Thymus (tissue), 11 donors: Measurements from ENCODE around the gene CEP128. TPM values are rescaled to one million over a fixed set of nuclear protein-coding genes. Genes with fewer than 3 reads are reported as not detected.

Experiments
- DNase-seq, 9 donors: peaks; one replicate each; pipeline ENCODE4 v3.0.0-alpha.2; 2013; ENCODE audit warnings: low spot score in 9 of 9, low read depth in 6 of 9, missing footprints in 1 of 9
- H3K27ac ChIP-seq, 2 donors: one replicate each; pipeline ENCODE4 v1.5.1; 2013; ENCODE audit warnings: control low read depth in 1 of 2, low read depth in 1 of 2, low read length in 1 of 2, mild to moderate bottlenecking in 1 of 2, moderate library complexity in 1 of 2
- H3K27me3 ChIP-seq, 2 donors: one replicate each; pipeline ENCODE4 v1.5.1; 2013; ENCODE audit warnings: low read length in 1 of 2; ENCODE audit not compliant: control insufficient read depth in 2 of 2, insufficient read depth in 1 of 2
- H3K36me3 ChIP-seq, 2 donors: one replicate each; pipeline ENCODE4 v1.5.1; 2013; ENCODE audit warnings: low read length in 1 of 2, mild to moderate bottlenecking in 1 of 2, moderate library complexity in 1 of 2; ENCODE audit not compliant: control insufficient read depth in 2 of 2, insufficient read depth in 2 of 2
- H3K4me1 ChIP-seq, 2 donors: one replicate each; pipeline ENCODE4 v1.5.1; 2013; ENCODE audit warnings: low read length in 2 of 2; ENCODE audit not compliant: control insufficient read depth in 2 of 2, insufficient read depth in 2 of 2
- H3K4me3 ChIP-seq, 2 donors: one replicate each; pipeline ENCODE4 v1.5.1; 2013; ENCODE audit warnings: low read length in 2 of 2, control low read depth in 1 of 2, mild to moderate bottlenecking in 1 of 2
- H3K9me3 ChIP-seq, 2 donors: one replicate each; pipeline ENCODE4 v1.5.1; 2013; ENCODE audit warnings: low read length in 1 of 2, mild to moderate bottlenecking in 1 of 2; ENCODE audit not compliant: control insufficient read depth in 2 of 2, insufficient read depth in 1 of 2
- WGBS: extraction: QIAGEN DNeasy Blood & Tissue Kit; methylation state at CpG from one replicate; pipeline ENCODE4 v1.1.7; 2013; 5-methylcytosine and 5-hydroxymethylcytosine counted together
- polyA plus RNA-seq: library from polyadenylated mRNA; stranded (reverse); fragments of 200-250 nt; gene quantifications from one replicate; pipeline ENCODE4 v1.2.3, GENCODE V29; 2013
- total RNA-seq: library from RNA; stranded (reverse); fragments of 120-200 nt; gene quantifications from one replicate; pipeline ENCODE4 v1.2.4, GENCODE V29; 2013
- donor health status: healthy.

The CEP128 gene
- total and polyA plus RNA-seq, 2 donors = 7.6 to 63.5 TPM

- Histone ChIP-seq H3K36me3 (no peaks in the 10 kb centered on the region), H3K9me3 (no peaks in the 10 kb centered on the region), H3K27ac (no peak overlapping the region), H3K4me1 (peaks cover 0 to 3% of the 10 kb centered on the region in 2 donors), H3K27me3 (no peaks in the 10 kb centered on the region), H3K4me3 (no peak overlapping the region)
- 69% methylated on average over 3 of the region's 3 CpGs for WGBS
- peak in 7 of 9 donors; percentile 16 to 66 (median 23) for DNase-seq
These were observed 354.3 kb downstream of the CEP128 start for GRCh38 chr14:80587096-80587724.

GRCh38 chr14:80586131-80586530, 355.4 kb downstream of the CEP128 start:
- Histone ChIP-seq H3K27me3 (no peaks in the 10 kb centered on the region), H3K4me1 (peaks cover 0 to 3% of the 10 kb centered on the region in 2 donors), H3K36me3 (no peaks in the 10 kb centered on the region), H3K9me3 (no peaks in the 10 kb centered on the region), H3K27ac (no peak overlapping the region), H3K4me3 (no peak overlapping the region)
- DNase-seq = no peak
- WGBS = 97% methylated on average over 1 of the region's 1 CpG

GRCh38 chr14:80585506-80585835, 356.1 kb downstream of the CEP128 start:
- Histone ChIP-seq H3K27ac (no peak overlapping the region), H3K4me1 (peaks cover 0 to 3% of the 10 kb centered on the region in 2 donors), H3K4me3 (no peak overlapping the region), H3K9me3 (no peaks in the 10 kb centered on the region), H3K27me3 (no peaks in the 10 kb centered on the region), H3K36me3 (no peaks in the 10 kb centered on the region)
- WGBS = 99% methylated on average over 1 of the region's 1 CpG
- DNase-seq = no peak

- Histone ChIP-seq H3K4me3 (no peak overlapping the region), H3K9me3 (no peaks in the 10 kb centered on the region), H3K27me3 (no peaks in the 10 kb centered on the region), H3K27ac (no peak overlapping the region), H3K36me3 (peaks cover 0 to 1% of the 10 kb centered on the region in 2 donors), H3K4me1 (peaks cover 0 to 3% of the 10 kb centered on the region in 2 donors)
- 92% methylated on average over 2 of the region's 2 CpGs for WGBS
- no peak for DNase-seq
These were observed 356.6 kb downstream of the CEP128 start for GRCh38 chr14:80584744-80585505.

- 97% methylated on average over 4 of the region's 4 CpGs for WGBS
- Histone ChIP-seq H3K4me3 (no peak overlapping the region), H3K27ac (no peak overlapping the region), H3K36me3 (peaks cover 0 to 6% of the 10 kb centered on the region in 2 donors), H3K4me1 (no peaks in the 10 kb centered on the region), H3K27me3 (no peaks in the 10 kb centered on the region), H3K9me3 (no peaks in the 10 kb centered on the region)
- DNase-seq = no peak
These were observed 363.9 kb downstream of the CEP128 start for GRCh38 chr14:80577599-80577998.

GRCh38 chr14:80576401-80576800, 365.1 kb downstream of the CEP128 start:
- WGBS = 97% methylated on average over 3 of the region's 3 CpGs
- DNase-seq = no peak
- Histone ChIP-seq H3K36me3 (peaks cover 0 to 6% of the 10 kb centered on the region in 2 donors), H3K27ac (no peak overlapping the region), H3K4me1 (no peaks in the 10 kb centered on the region), H3K27me3 (no peaks in the 10 kb centered on the region), H3K9me3 (no peaks in the 10 kb centered on the region), H3K4me3 (no peak overlapping the region)

GRCh38 chr14:80575763-80576162, 365.8 kb downstream of the CEP128 start:
- no peak for DNase-seq
- H3K27ac ChIP-seq = no peak overlapping the region
- H3K4me1 ChIP-seq = no peaks in the 10 kb centered on the region
- peaks cover 0 to 6% of the 10 kb centered on the region in 2 donors for H3K36me3 ChIP-seq
- H3K4me3 ChIP-seq = no peak overlapping the region
- 96% methylated on average over 2 of the region's 2 CpGs for WGBS
- no peaks in the 10 kb centered on the region for H3K9me3 ChIP-seq
- H3K27me3 ChIP-seq = no peaks in the 10 kb centered on the region

- no peaks in the 10 kb centered on the region for H3K36me3 ChIP-seq
- DNase-seq = no peak
- H3K9me3 ChIP-seq = no peaks in the 10 kb centered on the region
- H3K27me3 ChIP-seq = no peaks in the 10 kb centered on the region
- H3K4me3 ChIP-seq = no peak overlapping the region
- no peak overlapping the region for H3K27ac ChIP-seq
- WGBS = 98% methylated on average over 6 of the region's 6 CpGs
- H3K4me1 ChIP-seq = no peaks in the 10 kb centered on the region
These were observed 368.9 kb downstream of the CEP128 start for GRCh38 chr14:80572666-80573065.

- H3K27ac ChIP-seq = no peak overlapping the region
- no peaks in the 10 kb centered on the region for H3K27me3 ChIP-seq
- H3K9me3 ChIP-seq = no peaks in the 10 kb centered on the region
- no peaks in the 10 kb centered on the region for H3K36me3 ChIP-seq
- no peak for DNase-seq
- H3K4me1 ChIP-seq = no peaks in the 10 kb centered on the region
- WGBS = 98% methylated on average over 3 of the region's 3 CpGs
- H3K4me3 ChIP-seq = no peak overlapping the region
These were observed 370.6 kb downstream of the CEP128 start for GRCh38 chr14:80570930-80571298.
